GM19455 (cell line): Measurements from ENCODE around the gene DOK1.

Experiments
- ATAC-seq: cut with Tn5 transposase; IDR thresholded peaks from one replicate; pipeline ENCODE4 v1.9.1; 2021; ENCODE audit not compliant: unreplicated experiment

DOK1 gene

GRCh38 chr2:74566754-74567085 lies 12.2 kb downstream of the DOK1 start:
- ATAC-seq = no peak

GRCh38 chr2:74567881-74568280 lies 13.4 kb downstream of the DOK1 start:
- ATAC-seq = no peak

DNA sequence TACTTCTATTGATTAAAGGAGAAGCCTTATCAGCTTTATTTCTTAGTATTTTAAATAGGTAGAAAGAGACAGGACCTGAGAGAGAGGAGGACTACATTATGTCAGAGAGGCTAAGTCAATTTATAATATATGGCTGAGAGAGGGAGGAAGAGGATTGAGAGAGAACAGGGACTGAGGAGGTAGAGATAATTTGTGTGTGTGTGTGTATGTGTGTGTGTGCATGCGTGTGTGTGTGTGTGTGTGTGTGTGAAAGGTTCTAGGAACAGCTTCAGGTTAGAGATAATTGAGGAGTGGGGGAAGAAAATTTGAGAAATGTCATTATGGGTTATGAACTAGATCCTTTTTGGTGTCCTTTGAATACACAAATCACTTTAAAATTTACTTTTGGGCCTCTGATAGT lies 15.2 kb downstream of the DOK1 start:
- no peak for ATAC-seq

DNA sequence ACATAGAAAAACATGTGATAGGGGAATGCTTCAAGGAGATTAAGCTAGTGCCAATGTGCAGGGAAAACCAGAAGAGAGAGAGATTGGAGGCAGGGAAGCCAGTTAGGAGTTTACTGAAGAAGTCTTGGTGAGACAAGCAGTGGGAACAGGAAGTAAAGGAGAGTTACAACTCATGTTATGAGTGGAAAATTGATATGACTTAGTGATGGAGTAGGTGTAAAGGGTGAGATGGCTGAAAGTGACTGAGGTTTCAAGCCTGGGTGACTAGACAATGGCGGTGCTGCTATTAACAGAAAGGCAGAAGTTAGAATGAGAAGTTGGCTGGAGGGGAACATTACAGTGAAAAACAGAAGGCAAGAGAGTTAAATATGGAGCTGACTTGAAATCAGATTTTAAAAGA lies 16.5 kb downstream of the DOK1 start:
- ATAC-seq = peak; percentile 43

DNA sequence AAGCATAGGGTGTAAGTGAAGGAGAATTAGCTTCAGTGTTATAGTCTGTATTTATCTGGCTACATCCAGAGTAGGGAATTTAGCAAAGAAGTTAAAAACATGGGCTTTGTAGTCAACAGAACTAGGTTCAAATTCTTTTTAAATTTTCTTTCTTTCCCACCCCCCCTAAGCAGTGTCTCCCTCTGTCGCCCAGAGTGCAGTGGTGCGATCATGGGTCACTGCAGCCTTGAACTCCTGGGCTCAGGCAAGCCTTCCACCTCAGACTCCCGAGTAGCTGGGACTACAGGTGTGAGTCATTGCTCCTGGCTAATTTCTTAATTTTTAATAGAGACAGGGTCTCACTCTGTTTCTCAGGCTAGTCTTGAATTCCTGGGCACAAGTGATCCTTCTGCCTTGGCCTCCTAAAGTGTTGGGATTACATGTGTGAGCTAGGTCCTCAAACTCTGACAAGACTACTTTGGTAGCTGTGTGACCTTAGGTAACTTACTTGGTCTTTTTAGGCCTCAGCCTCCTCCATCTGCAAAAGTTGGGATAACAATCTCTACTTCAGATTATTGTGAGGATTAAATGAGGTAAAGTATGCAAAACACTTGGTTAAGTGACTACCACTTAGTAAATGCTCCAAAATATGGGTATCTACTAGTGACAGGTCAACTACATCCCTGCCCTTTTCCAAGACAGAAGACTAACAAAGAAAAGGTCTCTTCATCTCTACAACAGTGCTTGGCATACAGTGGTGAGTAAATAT lies 17.8 kb downstream of the DOK1 start:
- no peak for ATAC-seq

- ATAC-seq = no peak
Observed at GRCh38 chr2:74573747-74574562, 19.4 kb downstream of the DOK1 start.

DNA sequence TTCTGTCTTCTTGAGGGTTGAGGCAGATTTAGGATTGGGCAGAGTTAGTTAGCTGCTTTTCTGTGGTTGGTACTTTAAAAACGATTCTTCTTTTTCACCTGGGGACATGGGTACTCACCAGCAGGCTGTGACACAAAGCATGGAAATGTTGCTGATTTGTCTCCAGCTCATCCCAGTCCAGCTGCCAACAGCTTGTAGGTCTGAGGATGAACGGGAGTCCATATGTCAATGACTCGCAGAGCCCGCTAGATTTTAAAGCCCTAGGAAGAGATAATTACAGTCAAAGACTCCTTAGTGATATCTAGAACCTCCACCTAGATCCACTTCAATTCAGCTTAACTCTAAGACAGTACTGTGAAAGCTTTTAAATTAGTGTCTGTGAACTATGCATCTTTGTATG lies 20.8 kb downstream of the DOK1 start:
- no peak for ATAC-seq

GRCh38 chr2:74576211-74576862 lies 21.8 kb downstream of the DOK1 start:
- no peak for ATAC-seq

GRCh38 chr2:74576863-74577229 lies 22.3 kb downstream of the DOK1 start:
- no peak for ATAC-seq

DNA sequence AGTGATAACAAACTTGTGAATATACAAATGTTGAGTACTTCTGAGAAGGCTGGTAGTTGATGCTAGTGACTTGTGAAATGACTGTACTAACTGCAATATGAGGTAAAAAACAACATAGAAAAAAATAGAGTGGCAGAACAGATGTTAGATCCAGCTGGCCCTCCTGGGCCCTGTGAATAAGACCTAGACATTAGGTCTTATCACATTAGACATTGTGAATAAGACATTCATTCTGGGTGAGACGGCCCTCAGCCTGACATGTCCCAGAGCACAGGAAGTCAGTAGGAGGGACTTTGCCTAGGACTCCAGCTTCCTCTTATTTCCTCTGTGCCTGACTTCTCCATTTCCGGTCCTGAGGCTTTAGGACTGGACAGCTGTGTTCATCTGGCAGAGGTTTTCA lies 22.9 kb downstream of the DOK1 start:
- ATAC-seq = peak; percentile 38

DNA sequence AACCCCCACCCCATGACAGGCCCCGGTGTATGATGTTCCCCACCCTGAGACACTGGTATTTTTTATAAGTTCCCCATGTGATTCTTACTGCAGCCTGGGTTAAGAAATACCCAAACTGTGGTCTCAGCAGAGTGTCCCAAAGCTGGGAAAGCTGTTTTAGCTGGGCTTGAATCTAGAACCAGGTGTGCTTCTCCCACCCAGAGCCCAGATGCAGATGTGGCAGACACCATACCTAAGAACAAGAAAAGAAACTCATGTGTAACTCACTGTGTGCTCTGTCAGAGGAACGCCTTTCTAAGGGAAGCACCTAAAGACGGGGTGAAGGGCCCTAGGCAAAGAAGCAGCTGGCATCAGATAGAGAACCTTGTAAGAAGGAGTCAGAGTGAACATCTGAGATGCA lies 23.9 kb downstream of the DOK1 start:
- ATAC-seq = no peak

DNA sequence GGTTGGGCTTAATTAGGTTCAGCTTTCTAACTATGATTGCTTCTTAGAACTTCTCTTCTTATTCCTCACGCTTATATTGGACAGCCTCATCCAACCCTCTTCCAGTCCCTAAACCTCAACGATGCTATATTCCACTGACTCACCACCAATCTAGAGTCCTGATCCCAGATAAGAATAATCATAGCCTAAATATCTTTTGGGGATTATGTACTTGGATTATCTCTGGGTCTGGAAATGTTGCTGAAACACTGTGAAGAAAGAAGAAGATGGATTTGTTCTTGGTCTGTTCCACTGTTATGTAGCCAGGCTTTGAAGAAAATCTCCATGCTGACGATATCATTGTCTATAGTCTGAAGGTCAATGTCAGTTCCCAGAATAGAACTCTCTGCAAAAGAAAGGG lies 26.9 kb downstream of the DOK1 start:
- ATAC-seq = no peak

GRCh38 chr2:74582184-74582583 lies 27.7 kb downstream of the DOK1 start:
- ATAC-seq = no peak

DNA sequence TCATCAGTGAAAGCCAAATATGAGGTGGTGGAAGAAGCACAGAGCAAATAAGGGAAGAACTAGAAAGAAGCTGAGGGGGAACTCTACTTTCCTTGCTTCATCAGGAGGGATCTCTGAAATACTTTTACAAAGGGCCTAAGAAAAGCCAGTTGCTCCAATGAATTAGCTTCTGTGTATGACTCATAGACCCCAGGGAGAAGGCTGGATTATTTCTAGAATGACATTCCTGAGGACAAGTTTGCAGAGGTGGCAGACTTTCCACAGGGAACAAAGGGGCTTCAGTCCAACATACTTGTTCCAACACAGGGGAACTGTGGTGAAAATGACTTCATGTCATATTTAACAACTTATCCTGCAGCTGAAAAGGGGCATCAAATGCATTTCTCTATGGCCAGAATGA lies 29.0 kb downstream of the DOK1 start:
- no peak for ATAC-seq

GRCh38 chr2:74584088-74584645 lies 29.6 kb downstream of the DOK1 start:
- peak; percentile 47 for ATAC-seq

GRCh38 chr2:74585406-74586185 lies 31.1 kb downstream of the DOK1 start:
- ATAC-seq = no peak

GRCh38 chr2:74587664-74588277 lies 33.3 kb downstream of the DOK1 start:
- no peak for ATAC-seq

GRCh38 chr2:74588664-74589063 lies 34.1 kb downstream of the DOK1 start:
- ATAC-seq = no peak

DNA sequence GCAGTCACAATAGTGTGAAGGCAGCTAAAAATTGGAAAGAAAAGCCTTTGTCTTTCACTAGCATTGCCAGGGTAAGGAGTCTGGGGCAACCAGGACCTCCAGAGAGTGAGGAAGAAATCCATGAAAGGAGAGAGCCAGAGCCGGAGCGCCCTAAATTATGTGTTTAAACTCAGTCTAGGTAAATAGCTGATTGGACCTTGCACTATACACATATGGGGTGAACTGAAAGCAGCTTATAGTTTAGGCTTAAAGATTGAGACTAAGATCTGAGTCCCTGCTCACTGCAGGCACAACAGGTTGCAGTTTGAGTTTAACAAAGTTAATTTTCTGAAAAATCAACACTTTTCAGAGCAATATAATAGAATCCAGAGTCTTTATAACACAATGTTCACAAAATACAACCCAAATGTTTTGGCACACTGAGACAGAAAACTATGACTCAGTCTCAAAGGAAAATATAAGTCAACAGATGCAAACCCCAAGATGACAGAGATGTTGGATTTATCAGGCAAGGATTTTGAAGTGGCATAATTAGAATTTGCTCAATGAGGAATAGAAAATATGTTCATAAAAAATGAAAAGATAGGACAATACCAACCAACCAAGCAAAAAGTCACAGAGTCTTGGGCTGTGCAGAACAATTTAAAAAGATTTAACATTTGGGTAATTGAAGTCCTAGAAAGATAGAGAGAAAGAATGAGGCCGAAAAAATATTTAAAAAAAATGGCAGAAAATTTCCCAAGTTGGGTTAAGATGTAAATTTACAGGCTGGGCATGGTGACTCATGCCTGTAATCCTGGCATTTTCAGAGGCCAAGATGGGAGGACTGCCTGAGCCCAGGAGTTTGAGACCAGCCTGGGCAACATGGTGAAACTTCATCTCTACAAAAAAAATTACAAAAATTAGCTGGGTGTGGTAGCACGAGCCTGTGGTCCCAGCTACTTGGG lies 39.6 kb downstream of the DOK1 start:
- no peak for ATAC-seq

DNA sequence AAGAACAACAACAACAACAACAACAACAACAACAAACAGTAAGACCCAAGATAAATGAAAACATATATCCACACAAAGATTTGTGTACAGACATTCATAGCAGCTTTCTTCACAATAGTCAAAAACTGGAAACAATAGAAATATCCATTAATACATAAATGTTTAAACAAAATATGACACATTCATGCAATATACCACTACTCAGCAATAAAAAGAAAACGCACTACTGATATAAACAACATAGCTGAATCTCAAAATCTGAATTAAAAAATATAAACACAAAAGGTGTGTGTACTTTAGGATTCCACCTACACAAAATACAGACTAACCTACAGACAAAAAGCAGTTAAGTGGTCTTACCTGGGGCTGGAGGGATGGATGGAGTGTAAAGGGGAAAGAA lies 42.1 kb downstream of the DOK1 start:
- ATAC-seq = no peak
